Neural cell (in vitro differentiated cells): ENCODE measurements around the gene GALNT14. TPM values are rescaled to one million over a fixed set of nuclear protein-coding genes. Genes with fewer than 3 reads are reported as not detected.

Experiments
- H2AFZ ChIP-seq: fragments of 200-600, 300-800 bp; sonication (generic), shearing (Covaris generic); 2 replicates; pipeline ENCODE4 v1.6.0; 2014; ENCODE audit warnings: low read depth, mild to moderate bottlenecking, antibody characterized with exemption, low read length, moderate library complexity
- H3F3A ChIP-seq: fragments of 200-600 bp; shearing (Covaris generic); 2 replicates; pipeline ENCODE4 v1.6.1; 2016; ENCODE audit warnings: mild to moderate bottlenecking, moderate library complexity, mixed read lengths, antibody characterized with exemption, low read length; ENCODE audit not compliant: insufficient read depth, poor library complexity, severe bottlenecking
- H3K27ac ChIP-seq: fragments of 200-600, 300-800 bp; sonication (generic), shearing (Covaris generic); 2 replicates; pipeline ENCODE4 v1.5.1; 2014; ENCODE audit warnings: mild to moderate bottlenecking, low read length, moderate library complexity
- H3K27me3 ChIP-seq: fragments of 300-800, 200-600 bp; sonication (generic), shearing (Covaris generic); 2 replicates; pipeline ENCODE4 v1.6.0; 2014; ENCODE audit warnings: mild to moderate bottlenecking, low read depth, low read length, moderate library complexity; ENCODE audit not compliant: insufficient read depth
- H3K36me3 ChIP-seq: fragments of 300-800, 200-600 bp; sonication (generic), shearing (Covaris generic); 2 replicates; pipeline ENCODE4 v1.5.1; 2014; ENCODE audit warnings: mild to moderate bottlenecking, antibody characterized with exemption, low read length, moderate library complexity; ENCODE audit not compliant: insufficient read depth
- H3K4me2 ChIP-seq: fragments of 300-800, 200-600 bp; sonication (generic), shearing (Covaris generic); 2 replicates; pipeline ENCODE4 v1.6.0; 2014; ENCODE audit warnings: mild to moderate bottlenecking, low read length
- H3K4me3 ChIP-seq: fragments of 300-800, 200-600 bp; sonication (generic), shearing (Covaris generic); 2 replicates; pipeline ENCODE4 v1.5.1; 2014; ENCODE audit warnings: mild to moderate bottlenecking, low read length, moderate library complexity
- H3K79me2 ChIP-seq: fragments of 200-600 bp; shearing (Covaris generic); replicated peaks from 2 replicates; pipeline ENCODE4 v1.6.0; 2014; ENCODE audit warnings: mild to moderate bottlenecking, low read length, moderate library complexity; ENCODE audit not compliant: insufficient read depth
- H3K9ac ChIP-seq: fragments of 300-800, 200-600 bp; sonication (generic), shearing (Covaris generic); 2 replicates; pipeline ENCODE4 v1.6.1; 2016; ENCODE audit warnings: mild to moderate bottlenecking, low read length, mixed read lengths
- H3K9me2 ChIP-seq: fragments of 200-600 bp; shearing (Covaris generic); 2 replicates; pipeline ENCODE4 v1.6.1; 2016; ENCODE audit warnings: mild to moderate bottlenecking, low read length, mixed read lengths; ENCODE audit not compliant: insufficient read depth
- H3K9me3 ChIP-seq: fragments of 200-600, 300-800 bp; sonication (generic), shearing (Covaris generic); 2 replicates; pipeline ENCODE4 v1.6.1; 2016; ENCODE audit warnings: mild to moderate bottlenecking, mixed run types, low read length, moderate library complexity, mixed read lengths
- H4K20me1 ChIP-seq: fragments of 200-600 bp; shearing (Covaris generic); 2 replicates; pipeline ENCODE4 v1.6.1; 2016; ENCODE audit warnings: mild to moderate bottlenecking, mixed run types; ENCODE audit not compliant: insufficient read depth
- EP300 ChIP-seq: fragments of 450-650 bp; conservative IDR thresholded peaks from 2 replicates; pipeline ENCODE4 v1.6.1; 2014; ENCODE audit warnings: antibody characterized with exemption, mild to moderate bottlenecking, moderate library complexity; ENCODE audit not compliant: poor library complexity, severe bottlenecking
- EZH2 ChIP-seq: fragments of 200-600, 300-800 bp; shearing (Covaris generic), sonication (generic); IDR thresholded peaks from 2 replicates; pipeline ENCODE4 v1.6.1; 2014; ENCODE audit warnings: antibody characterized with exemption, low read length, borderline replicate concordance, mild to moderate bottlenecking; ENCODE audit not compliant: insufficient read depth, poor library complexity, severe bottlenecking
- MXI1 ChIP-seq: fragments of 450-650 bp; conservative IDR thresholded peaks from 2 replicates; pipeline ENCODE4 v1.6.1; 2014; ENCODE audit warnings: antibody characterized with exemption, mild to moderate bottlenecking; ENCODE audit not compliant: poor library complexity, severe bottlenecking
- POLR2AphosphoS5 ChIP-seq: IDR thresholded peaks from 2 replicates; pipeline ENCODE4 v1.6.1; 2012
- RAD21 ChIP-seq: fragments of 450-650 bp; conservative IDR thresholded peaks from 2 replicates; pipeline ENCODE4 v1.6.1; 2014; ENCODE audit warnings: antibody characterized with exemption, mild to moderate bottlenecking, moderate library complexity
- REST ChIP-seq: IDR thresholded peaks from 2 replicates; pipeline ENCODE4 v1.6.1; 2012; ENCODE audit warnings: borderline replicate concordance
- SMC3 ChIP-seq: fragments of 450-650 bp; conservative IDR thresholded peaks from 2 replicates; pipeline ENCODE4 v1.6.1; 2014; ENCODE audit warnings: antibody characterized with exemption, mild to moderate bottlenecking, moderate library complexity; ENCODE audit not compliant: poor library complexity
- TAF1 ChIP-seq: IDR thresholded peaks from 2 replicates; pipeline ENCODE4 v1.6.1; 2012; ENCODE audit warnings: low read depth
- polyA plus RNA-seq: library from polyadenylated mRNA; depleted of rRNA; stranded (reverse); fragments of >200 nt; gene quantifications from 2 replicates; pipeline ENCODE4 v1.2.3, GENCODE V29; 2014
- TF ChIP-seq, protein P1 (sequence below): fragments of 450-650 bp; IDR thresholded peaks from 2 replicates; pipeline ENCODE4 v1.5.1; 2014; ENCODE audit warnings: antibody characterized with exemption, mild to moderate bottlenecking, moderate library complexity; ENCODE audit not compliant: poor library complexity, severe bottlenecking

Gene GALNT14
- polyA plus RNA-seq, 1 donor from 2014 or later: 15.9 TPM

DNA sequence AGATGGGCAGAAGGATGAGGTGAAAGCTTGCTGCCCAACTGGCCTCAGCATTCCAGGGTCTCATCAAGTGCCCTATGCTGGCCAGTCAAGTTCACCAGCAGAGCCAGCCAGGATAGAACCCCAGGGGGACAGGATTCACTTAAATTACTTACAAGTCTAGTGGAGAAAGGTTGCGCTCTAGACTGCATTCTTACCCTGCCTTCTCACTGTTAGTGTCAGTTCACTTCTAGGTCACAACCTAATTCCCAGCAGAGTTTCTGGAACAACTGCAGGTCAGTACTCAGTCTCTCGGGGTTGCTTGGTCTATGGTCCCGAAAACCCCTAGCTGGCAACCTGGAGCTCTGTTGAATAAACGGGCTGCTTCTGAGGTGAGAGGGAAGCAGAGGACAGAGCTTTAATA is 32.9 kb upstream of the GALNT14 start:
- no peaks in the 10 kb centered on the region for H3K36me3 ChIP-seq
- no peaks in the 10 kb centered on the region for H3K79me2 ChIP-seq
- no peak overlapping the region for H3K27ac ChIP-seq
- no peak overlapping the region for H3K4me2 ChIP-seq
- no peaks in the 10 kb centered on the region for H3K9me3 ChIP-seq
- no peaks in the 10 kb centered on the region for H3K9me2 ChIP-seq
- no peaks in the 10 kb centered on the region for H3F3A ChIP-seq
- no peak overlapping the region for H2AFZ ChIP-seq
- H3K9ac ChIP-seq: no peak overlapping the region
- no peaks in the 10 kb centered on the region for H4K20me1 ChIP-seq
- no peaks in the 10 kb centered on the region for H3K27me3 ChIP-seq
- H3K4me3 ChIP-seq: no peak overlapping the region
- no peak for TF ChIP-seq REST
- TF ChIP-seq EP300: no peak
- no peak for TF ChIP-seq RAD21
- TF ChIP-seq MXI1: no peak
- TF ChIP-seq EZH2: no peak
- TF ChIP-seq, protein P1, sequence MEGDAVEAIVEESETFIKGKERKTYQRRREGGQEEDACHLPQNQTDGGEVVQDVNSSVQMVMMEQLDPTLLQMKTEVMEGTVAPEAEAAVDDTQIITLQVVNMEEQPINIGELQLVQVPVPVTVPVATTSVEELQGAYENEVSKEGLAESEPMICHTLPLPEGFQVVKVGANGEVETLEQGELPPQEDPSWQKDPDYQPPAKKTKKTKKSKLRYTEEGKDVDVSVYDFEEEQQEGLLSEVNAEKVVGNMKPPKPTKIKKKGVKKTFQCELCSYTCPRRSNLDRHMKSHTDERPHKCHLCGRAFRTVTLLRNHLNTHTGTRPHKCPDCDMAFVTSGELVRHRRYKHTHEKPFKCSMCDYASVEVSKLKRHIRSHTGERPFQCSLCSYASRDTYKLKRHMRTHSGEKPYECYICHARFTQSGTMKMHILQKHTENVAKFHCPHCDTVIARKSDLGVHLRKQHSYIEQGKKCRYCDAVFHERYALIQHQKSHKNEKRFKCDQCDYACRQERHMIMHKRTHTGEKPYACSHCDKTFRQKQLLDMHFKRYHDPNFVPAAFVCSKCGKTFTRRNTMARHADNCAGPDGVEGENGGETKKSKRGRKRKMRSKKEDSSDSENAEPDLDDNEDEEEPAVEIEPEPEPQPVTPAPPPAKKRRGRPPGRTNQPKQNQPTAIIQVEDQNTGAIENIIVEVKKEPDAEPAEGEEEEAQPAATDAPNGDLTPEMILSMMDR: no peak
- no peak for TF ChIP-seq TAF1
- no peak for TF ChIP-seq SMC3
- no peak for TF ChIP-seq POLR2AphosphoS5

DNA sequence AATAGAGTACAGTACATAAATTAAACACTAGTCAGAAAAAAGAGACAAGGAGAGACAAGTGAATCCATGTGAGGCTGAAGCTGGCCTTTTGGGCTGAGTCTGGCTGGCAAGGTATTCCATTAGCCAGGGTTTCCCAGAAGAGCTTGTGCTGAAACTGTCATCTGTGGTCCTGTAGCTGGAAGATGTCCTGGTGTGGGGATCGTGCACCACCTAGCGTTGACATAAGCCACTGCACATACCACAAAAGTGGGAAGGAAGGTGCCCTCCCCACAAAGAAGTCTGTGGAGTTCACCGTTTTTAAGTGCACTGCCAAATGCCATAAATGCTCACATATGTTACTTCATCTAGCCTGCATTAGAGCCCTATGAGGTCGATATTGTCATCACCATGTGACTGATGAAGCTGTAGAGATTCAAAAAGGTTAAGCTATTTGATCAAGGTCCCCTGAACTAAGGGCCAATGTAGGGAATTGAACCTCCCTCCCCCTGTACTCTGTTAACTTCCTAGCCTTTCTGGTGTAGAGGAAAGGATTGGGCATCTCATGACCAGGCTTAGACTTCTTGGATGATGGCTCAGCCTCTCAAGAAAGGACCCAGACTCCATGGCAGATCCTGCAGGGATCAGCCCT is 31.9 kb upstream of the GALNT14 start:
- Histone ChIP-seq H3K27ac (no peak overlapping the region), H3K9me3 (no peaks in the 10 kb centered on the region), H4K20me1 (no peaks in the 10 kb centered on the region), H3F3A (no peaks in the 10 kb centered on the region), H3K27me3 (no peaks in the 10 kb centered on the region), H3K9me2 (no peaks in the 10 kb centered on the region), H3K9ac (no peak overlapping the region), H3K4me2 (no peak overlapping the region), H3K36me3 (no peaks in the 10 kb centered on the region), H3K79me2 (no peaks in the 10 kb centered on the region), H2AFZ (no peak overlapping the region), H3K4me3 (no peak overlapping the region)
- no peak for TF ChIP-seq MXI1
- TF ChIP-seq REST: no peak
- peak; percentile 99 for TF ChIP-seq SMC3
- TF ChIP-seq RAD21: peak; percentile 99
- TF ChIP-seq EZH2: no peak
- TF ChIP-seq EP300: no peak
- TF ChIP-seq POLR2AphosphoS5: no peak
- TF ChIP-seq TAF1: no peak
- TF ChIP-seq, protein P1: peak; percentile 99
